GM21619 (cell line): ENCODE measurements around the gene WSCD1.

ENCODE experiments used
- ATAC-seq: cut with Tn5 transposase; IDR thresholded peaks from one replicate; pipeline ENCODE4 v1.9.1; 2021; ENCODE audit not compliant: unreplicated experiment

WSCD1 gene

GRCh38 chr17:6147042-6147441 is 76.9 kb downstream of the WSCD1 start:
- no peak for ATAC-seq

- ATAC-seq = no peak
Observed at GRCh38 chr17:6153375-6153774, 83.2 kb downstream of the WSCD1 start.

- ATAC-seq = no peak
Observed at GRCh38 chr17:6157716-6158115, 87.5 kb downstream of the WSCD1 start.

GRCh38 chr17:6159541-6160231 is 89.5 kb downstream of the WSCD1 start:
- ATAC-seq = no peak

- ATAC-seq = no peak
Observed at GRCh38 chr17:6160232-6160555, 90.0 kb downstream of the WSCD1 start.

- no peak for ATAC-seq
Observed at GRCh38 chr17:6160911-6161855, 91.0 kb downstream of the WSCD1 start.

- ATAC-seq = no peak
Observed at GRCh38 chr17:6162216-6162615, 92.0 kb downstream of the WSCD1 start.

GRCh38 chr17:6162892-6163291 is 92.7 kb downstream of the WSCD1 start:
- no peak for ATAC-seq

GRCh38 chr17:6163612-6164333 is 93.6 kb downstream of the WSCD1 start:
- ATAC-seq = no peak

GRCh38 chr17:6164996-6165395 is 94.8 kb downstream of the WSCD1 start:
- no peak for ATAC-seq

- no peak for ATAC-seq
Observed at GRCh38 chr17:6165806-6166205, 95.6 kb downstream of the WSCD1 start.

- no peak for ATAC-seq
Observed at GRCh38 chr17:6166492-6167179, 96.5 kb downstream of the WSCD1 start.

GRCh38 chr17:6168296-6168695 is 98.1 kb downstream of the WSCD1 start:
- ATAC-seq = no peak

- ATAC-seq = no peak
Observed at GRCh38 chr17:6170349-6170748, 100.2 kb downstream of the WSCD1 start.

GRCh38 chr17:6172642-6173330 is 102.6 kb downstream of the WSCD1 start:
- no peak for ATAC-seq

GRCh38 chr17:6173653-6174052 is 103.5 kb downstream of the WSCD1 start:
- no peak for ATAC-seq
